Liver (tissue), 9 donors: ENCODE measurements around the gene SPACA5. TPM values are rescaled to one million over a fixed set of nuclear protein-coding genes. Genes with fewer than 3 reads are reported as not detected.

ENCODE experiments used
- DNase-seq: peaks from one replicate; pipeline ENCODE4 v3.0.0-alpha.2; 2017; ENCODE audit warnings: low spot score
- H3K27ac ChIP-seq, 2 donors: one replicate each; pipeline ENCODE4 v1.7.0; 2013; ENCODE audit warnings: inconsistent platforms in 2 of 2, low read length in 2 of 2, control low read depth in 1 of 2, low read depth in 1 of 2, mild to moderate bottlenecking in 1 of 2
- H3K27me3 ChIP-seq, 4 donors: one replicate each; pipeline versions ENCODE4 v1.6.1 to v1.7.0; 2013; ENCODE audit warnings: low read length in 3 of 4, inconsistent platforms in 1 of 4, mild to moderate bottlenecking in 1 of 4, moderate library complexity in 1 of 4; ENCODE audit not compliant: control insufficient read depth in 4 of 4, insufficient read depth in 4 of 4
- H3K36me3 ChIP-seq, 4 donors: one replicate each; pipeline versions ENCODE4 v1.6.1 to v1.7.0; 2013; ENCODE audit warnings: low read length in 3 of 4, mild to moderate bottlenecking in 3 of 4, low read depth in 1 of 4, moderate library complexity in 1 of 4; ENCODE audit not compliant: control insufficient read depth in 4 of 4, insufficient read depth in 3 of 4
- H3K4me1 ChIP-seq, 4 donors: one replicate each; pipeline versions ENCODE4 v1.6.1 to v1.7.0; 2013; ENCODE audit warnings: low read length in 3 of 4, mild to moderate bottlenecking in 3 of 4, moderate library complexity in 1 of 4; ENCODE audit not compliant: control insufficient read depth in 4 of 4, insufficient read depth in 4 of 4
- H3K4me3 ChIP-seq, 3 donors: one replicate each; pipeline versions ENCODE4 v1.6.1 to v1.7.0; 2013; ENCODE audit warnings: low read length in 3 of 3, control low read depth in 1 of 3, low read depth in 1 of 3, mild to moderate bottlenecking in 1 of 3
- H3K9ac ChIP-seq, 2 donors: one replicate each; pipeline ENCODE4 v1.7.0; 2013; ENCODE audit warnings: low read length in 2 of 2, mild to moderate bottlenecking in 2 of 2, moderate library complexity in 2 of 2, control low read depth in 1 of 2, low read depth in 1 of 2
- H3K9me3 ChIP-seq, 4 donors: one replicate each; pipeline versions ENCODE4 v1.6.1 to v1.7.0; 2013; ENCODE audit warnings: low read length in 3 of 4; ENCODE audit not compliant: control insufficient read depth in 4 of 4
- ATF3 ChIP-seq: IDR thresholded peaks from 2 replicates; pipeline ENCODE4 v1.6.1; 2016; ENCODE audit warnings: antibody characterized with exemption
- EGR1 ChIP-seq, 2 donors: IDR thresholded peaks; 2 replicates each; pipeline ENCODE4 v1.6.1; 2016 to 2018; ENCODE audit warnings: antibody characterized with exemption in 2 of 2, low read depth in 2 of 2
- FOXA1 ChIP-seq: IDR thresholded peaks from 2 replicates; pipeline ENCODE4 v1.6.1; 2016; ENCODE audit warnings: antibody characterized with exemption
- FOXA2 ChIP-seq: IDR thresholded peaks from 2 replicates; pipeline ENCODE4 v1.6.1; 2016; ENCODE audit warnings: antibody characterized with exemption
- HNF4A ChIP-seq, 2 donors: conservative IDR thresholded peaks; 2 replicates each; pipeline ENCODE4 v1.6.1; 2016; ENCODE audit warnings: antibody characterized with exemption in 2 of 2, mild to moderate bottlenecking in 2 of 2
- HNF4G ChIP-seq: IDR thresholded peaks from 2 replicates; pipeline ENCODE4 v1.6.1; 2016; ENCODE audit warnings: antibody characterized with exemption
- JUND ChIP-seq, 2 donors: IDR thresholded peaks; 2 replicates each; pipeline ENCODE4 v1.6.1; 2016; ENCODE audit warnings: antibody characterized with exemption in 2 of 2
- NR2F2 ChIP-seq: IDR thresholded peaks from 2 replicates; pipeline ENCODE4 v1.6.1; 2016; ENCODE audit warnings: antibody characterized with exemption
- RAD21 ChIP-seq, 2 donors: IDR thresholded peaks; 2 replicates each; pipeline ENCODE4 v1.6.1; 2016; ENCODE audit warnings: antibody characterized with exemption in 2 of 2, mild to moderate bottlenecking in 2 of 2
- RXRA ChIP-seq, 2 donors: IDR thresholded peaks; 2 replicates each; pipeline ENCODE4 v1.6.1; 2017 to 2018; ENCODE audit warnings: antibody characterized with exemption in 2 of 2, mild to moderate bottlenecking in 1 of 2
- SP1 ChIP-seq: IDR thresholded peaks from 2 replicates; pipeline ENCODE4 v1.6.1; 2018; ENCODE audit warnings: antibody characterized with exemption, mild to moderate bottlenecking
- TAF1 ChIP-seq: conservative IDR thresholded peaks from 2 replicates; pipeline ENCODE4 v1.6.1; 2016; ENCODE audit warnings: antibody characterized with exemption, mild to moderate bottlenecking
- YY1 ChIP-seq: IDR thresholded peaks from 2 replicates; pipeline ENCODE4 v1.6.1; 2016; ENCODE audit warnings: antibody characterized with exemption, mild to moderate bottlenecking
- WGBS: extraction: QIAGEN DNeasy Blood & Tissue Kit; methylation state at CpG from one replicate; pipeline ENCODE4 v1.1.7; 2013; 5-methylcytosine and 5-hydroxymethylcytosine counted together
- polyA plus RNA-seq, 2 donors: library from polyadenylated mRNA; stranded (reverse) in 1 of 2; unstranded in 1 of 2; fragments of 200-250 nt in 1 of 2; fragments of >200 nt in 1 of 2; fragmentation: Nextera tagmentation in 1 of 2; extraction: Ambion mirVana in 1 of 2; gene quantifications; one replicate each; pipeline versions ENCODE4 v1.2.1 to v1.2.3, GENCODE V29; 2013 to 2015
- total RNA-seq, 2 donors: library from RNA; depleted of rRNA; stranded (reverse); fragments of >200 nt; gene quantifications; one replicate each; pipeline ENCODE4 v1.2.3, GENCODE V29; 2014
- TF ChIP-seq, protein P1 (sequence below): fragments of 150-350 bp; IDR thresholded peaks from 2 replicates; pipeline ENCODE4 v1.5.1; 2017; ENCODE audit warnings: improper control_type of control experiment, low read depth, low read length; ENCODE audit not compliant: missing input control
- TF ChIP-seq, protein P2 (sequence below): IDR thresholded peaks from 2 replicates; pipeline ENCODE4 v1.6.1; 2016; ENCODE audit warnings: antibody characterized with exemption, mild to moderate bottlenecking
- donor health status: healthy.
- donor health status: healthy.
- donor health status: healthy.
- donor health status: healthy.
- donor health status: healthy.

Gene SPACA5
- total and polyA plus RNA-seq, 4 donors = not detected

DNA sequence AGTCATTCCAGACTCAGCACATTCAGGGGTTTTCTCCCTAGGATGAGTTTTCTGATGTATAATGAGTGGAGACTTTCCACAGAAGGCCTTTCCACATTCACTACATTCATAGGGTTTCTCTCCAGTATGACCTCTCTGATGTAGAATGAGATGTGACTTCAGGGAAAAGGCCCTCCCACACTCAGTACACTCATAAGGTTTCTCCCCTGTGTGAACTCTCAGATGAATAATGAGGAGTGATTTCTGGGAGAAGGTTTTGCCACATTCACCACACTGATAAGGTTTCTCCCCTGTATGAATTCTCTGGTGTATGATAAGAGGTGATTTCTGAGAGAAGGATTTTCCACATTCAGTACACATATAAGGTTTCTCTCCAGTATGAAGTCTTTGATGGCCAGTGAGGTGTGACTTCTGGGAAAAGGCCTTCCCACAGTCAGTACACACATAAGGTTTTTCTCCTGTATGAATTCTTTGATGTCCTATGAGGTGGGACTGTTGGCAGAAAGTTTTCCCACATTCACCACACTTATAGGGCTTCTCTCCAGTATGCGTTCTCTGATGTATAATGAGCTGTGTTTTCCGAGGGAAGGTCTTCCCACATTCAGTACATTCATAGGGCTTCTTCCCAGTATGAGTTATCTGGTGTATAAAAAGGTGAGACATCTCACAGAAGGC, 52.0 kb downstream of the SPACA5 start:
- no peak for DNase-seq
- Histone ChIP-seq H3K4me3 (peak overlapping the region in 2 of 3 donors; percentile 23 to 44), H3K4me1 (no peaks in the 10 kb centered on the region), H3K9ac (no peak overlapping the region), H3K9me3 (peaks cover 5 to 50% (median 34%) of the 10 kb centered on the region in 4 donors), H3K27ac (no peak overlapping the region), H3K36me3 (peaks cover 0 to 29% (median 21%) of the 10 kb centered on the region in 4 donors), H3K27me3 (no peaks in the 10 kb centered on the region)
- TF ChIP-seq JUND (IDR thresholded peaks at IDR 0.05) (no peak), RXRA (IDR thresholded peaks at IDR 0.05) (no peak), TAF1 (no peak), FOXA2 (no peak), FOXA1 (no peak)
- TF ChIP-seq, protein P1, sequence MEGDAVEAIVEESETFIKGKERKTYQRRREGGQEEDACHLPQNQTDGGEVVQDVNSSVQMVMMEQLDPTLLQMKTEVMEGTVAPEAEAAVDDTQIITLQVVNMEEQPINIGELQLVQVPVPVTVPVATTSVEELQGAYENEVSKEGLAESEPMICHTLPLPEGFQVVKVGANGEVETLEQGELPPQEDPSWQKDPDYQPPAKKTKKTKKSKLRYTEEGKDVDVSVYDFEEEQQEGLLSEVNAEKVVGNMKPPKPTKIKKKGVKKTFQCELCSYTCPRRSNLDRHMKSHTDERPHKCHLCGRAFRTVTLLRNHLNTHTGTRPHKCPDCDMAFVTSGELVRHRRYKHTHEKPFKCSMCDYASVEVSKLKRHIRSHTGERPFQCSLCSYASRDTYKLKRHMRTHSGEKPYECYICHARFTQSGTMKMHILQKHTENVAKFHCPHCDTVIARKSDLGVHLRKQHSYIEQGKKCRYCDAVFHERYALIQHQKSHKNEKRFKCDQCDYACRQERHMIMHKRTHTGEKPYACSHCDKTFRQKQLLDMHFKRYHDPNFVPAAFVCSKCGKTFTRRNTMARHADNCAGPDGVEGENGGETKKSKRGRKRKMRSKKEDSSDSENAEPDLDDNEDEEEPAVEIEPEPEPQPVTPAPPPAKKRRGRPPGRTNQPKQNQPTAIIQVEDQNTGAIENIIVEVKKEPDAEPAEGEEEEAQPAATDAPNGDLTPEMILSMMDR = no peak
- TF ChIP-seq, protein P2, sequence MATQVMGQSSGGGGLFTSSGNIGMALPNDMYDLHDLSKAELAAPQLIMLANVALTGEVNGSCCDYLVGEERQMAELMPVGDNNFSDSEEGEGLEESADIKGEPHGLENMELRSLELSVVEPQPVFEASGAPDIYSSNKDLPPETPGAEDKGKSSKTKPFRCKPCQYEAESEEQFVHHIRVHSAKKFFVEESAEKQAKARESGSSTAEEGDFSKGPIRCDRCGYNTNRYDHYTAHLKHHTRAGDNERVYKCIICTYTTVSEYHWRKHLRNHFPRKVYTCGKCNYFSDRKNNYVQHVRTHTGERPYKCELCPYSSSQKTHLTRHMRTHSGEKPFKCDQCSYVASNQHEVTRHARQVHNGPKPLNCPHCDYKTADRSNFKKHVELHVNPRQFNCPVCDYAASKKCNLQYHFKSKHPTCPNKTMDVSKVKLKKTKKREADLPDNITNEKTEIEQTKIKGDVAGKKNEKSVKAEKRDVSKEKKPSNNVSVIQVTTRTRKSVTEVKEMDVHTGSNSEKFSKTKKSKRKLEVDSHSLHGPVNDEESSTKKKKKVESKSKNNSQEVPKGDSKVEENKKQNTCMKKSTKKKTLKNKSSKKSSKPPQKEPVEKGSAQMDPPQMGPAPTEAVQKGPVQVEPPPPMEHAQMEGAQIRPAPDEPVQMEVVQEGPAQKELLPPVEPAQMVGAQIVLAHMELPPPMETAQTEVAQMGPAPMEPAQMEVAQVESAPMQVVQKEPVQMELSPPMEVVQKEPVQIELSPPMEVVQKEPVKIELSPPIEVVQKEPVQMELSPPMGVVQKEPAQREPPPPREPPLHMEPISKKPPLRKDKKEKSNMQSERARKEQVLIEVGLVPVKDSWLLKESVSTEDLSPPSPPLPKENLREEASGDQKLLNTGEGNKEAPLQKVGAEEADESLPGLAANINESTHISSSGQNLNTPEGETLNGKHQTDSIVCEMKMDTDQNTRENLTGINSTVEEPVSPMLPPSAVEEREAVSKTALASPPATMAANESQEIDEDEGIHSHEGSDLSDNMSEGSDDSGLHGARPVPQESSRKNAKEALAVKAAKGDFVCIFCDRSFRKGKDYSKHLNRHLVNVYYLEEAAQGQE = no peak
- WGBS = 97% methylated on average over 2 of the region's 2 CpGs

GRCh38 chrX:48059296-48059639, 52.5 kb downstream of the SPACA5 start:
- no peak for TF ChIP-seq SP1
- TF ChIP-seq ATF3 = no peak
- no peak for TF ChIP-seq FOXA1
- TF ChIP-seq NR2F2 = no peak
- TF ChIP-seq FOXA2 = no peak
- no peak for TF ChIP-seq RAD21 (IDR thresholded peaks at IDR 0.05)
- TF ChIP-seq TAF1 = no peak
- no peak for TF ChIP-seq EGR1 (IDR thresholded peaks at IDR 0.05; ENCODE audit: low read depth in 2 of 2)
- TF ChIP-seq HNF4A (conservative IDR thresholded peaks at IDR 0.05) = no peak
- TF ChIP-seq HNF4G = no peak
- no peak for TF ChIP-seq YY1
- TF ChIP-seq, protein P2 = no peak
- TF ChIP-seq, protein P1 = no peak
- TF ChIP-seq RXRA (IDR thresholded peaks at IDR 0.05) = no peak
- WGBS = 100% methylated on average over 1 of the region's 1 CpG
- Histone ChIP-seq H3K27ac (no peak overlapping the region), H3K9me3 (peaks cover 5 to 50% (median 34%) of the 10 kb centered on the region in 4 donors), H3K27me3 (no peaks in the 10 kb centered on the region), H3K4me3 (peak overlapping the region in 2 of 3 donors; percentile 22 to 23), H3K4me1 (no peaks in the 10 kb centered on the region), H3K9ac (no peak overlapping the region), H3K36me3 (peaks cover 0 to 30% (median 22%) of the 10 kb centered on the region in 4 donors)
- no peak for DNase-seq
